Loucy (cell line): ENCODE measurements around the gene OSM.

Experiments used
- CTCF ChIP-seq: fragments of 200-600 bp; sonication (generic); conservative IDR thresholded peaks from 2 replicates; pipeline ENCODE4 v1.5.1; 2014; ENCODE audit warnings: mild to moderate bottlenecking, antibody characterized with exemption, low read length
- EZH2phosphoT487 ChIP-seq: fragments of 200-600 bp; IDR thresholded peaks from 2 replicates; pipeline ENCODE4 v1.6.1; 2018; ENCODE audit warnings: antibody characterized with exemption, mild to moderate bottlenecking, moderate library complexity, borderline replicate concordance

DNA sequence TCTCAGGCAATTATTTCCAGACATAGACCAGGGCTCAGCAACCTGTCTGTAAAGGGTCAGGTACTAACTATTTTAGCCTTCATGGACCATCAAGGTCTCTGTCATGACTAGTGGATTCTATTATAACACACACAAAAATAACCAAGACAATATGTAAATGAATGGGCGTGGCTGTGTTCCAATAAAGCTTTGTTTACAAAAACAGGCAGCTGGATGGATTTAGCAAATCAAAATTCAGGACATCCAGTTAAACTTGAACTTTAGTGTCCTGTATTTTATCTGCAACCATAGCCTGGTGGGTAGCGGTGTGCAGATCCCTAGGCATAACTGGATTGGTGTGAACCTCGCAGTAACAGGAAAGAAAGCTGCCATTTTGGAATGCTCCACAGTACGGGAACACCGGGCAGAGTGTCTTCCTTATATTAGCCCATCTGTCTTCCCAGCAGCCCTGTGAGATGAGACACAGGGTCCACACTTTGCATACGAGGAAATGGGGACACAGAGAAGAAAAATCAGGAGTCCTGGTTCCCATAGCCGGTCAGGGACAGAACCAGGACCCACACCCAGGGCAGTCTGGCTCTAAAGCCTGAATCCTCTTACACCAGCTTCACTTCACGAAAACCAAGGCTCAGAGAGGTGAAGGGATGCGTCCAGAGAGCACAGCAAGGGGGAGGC, 35.7 kb downstream of the OSM start:
- TF ChIP-seq CTCF (no peak), EZH2phosphoT487 (no peak)
